BJ (cell line): ENCODE data around the gene MRPL30. TPM values are rescaled to one million over a fixed set of nuclear protein-coding genes. Genes with fewer than 3 reads are reported as not detected.
A peak's percentile ranks its signal among the peaks of the same experiment; 100 is the strongest.

Experiments used
- CTCF ChIA-PET: fragments of 350-600 bp; formaldehyde crosslinking; extraction: SDS; loops from one replicate; lab custom pipeline; 2021; ENCODE audit warnings: antibody characterized with exemption, inconsistent platforms; lab: Yijun Ruan, JAX
- POLR2A ChIA-PET: fragments of 300-600 bp; sonication (Branson Sonifier 250); formaldehyde crosslinking; extraction: SDS; loops from one replicate; lab custom pipeline; 2021; ENCODE audit warnings: antibody characterized with exemption; lab: Charles Lee
- DNase-seq: peaks from one replicate; pipeline ENCODE4 v3.0.0-alpha.2; 2011; ENCODE audit warnings: low read depth
- H3K27me3 ChIP-seq: 2 replicates; pipeline ENCODE4 v1.6.0; 2011; ENCODE audit warnings: low read length; ENCODE audit not compliant: control insufficient read depth, insufficient read depth
- H3K36me3 ChIP-seq: 2 replicates; pipeline ENCODE4 v1.5.1; 2011; ENCODE audit warnings: low read length; ENCODE audit not compliant: control insufficient read depth, insufficient read depth
- H3K4me3 ChIP-seq: 2 replicates; pipeline ENCODE4 v1.5.1; 2011; ENCODE audit warnings: low read depth, mild to moderate bottlenecking, control low read depth, low read length
- polyA plus RNA-seq: library from polyadenylated mRNA; depleted of rRNA; stranded (reverse); fragments of >200 nt; gene quantifications from 2 replicates; pipeline ENCODE4 v1.2.3, GENCODE V29; 2011
- TF ChIP-seq, protein P1 (sequence below): IDR thresholded peaks from 2 replicates; pipeline ENCODE4 v1.5.1; 2011; ENCODE audit warnings: low read depth, mild to moderate bottlenecking, control low read depth, inconsistent platforms, low read length, moderate library complexity; ENCODE audit not compliant: insufficient read depth

Gene MRPL30
- polyA plus RNA-seq, 1 experiment: 14.0 TPM

DNA sequence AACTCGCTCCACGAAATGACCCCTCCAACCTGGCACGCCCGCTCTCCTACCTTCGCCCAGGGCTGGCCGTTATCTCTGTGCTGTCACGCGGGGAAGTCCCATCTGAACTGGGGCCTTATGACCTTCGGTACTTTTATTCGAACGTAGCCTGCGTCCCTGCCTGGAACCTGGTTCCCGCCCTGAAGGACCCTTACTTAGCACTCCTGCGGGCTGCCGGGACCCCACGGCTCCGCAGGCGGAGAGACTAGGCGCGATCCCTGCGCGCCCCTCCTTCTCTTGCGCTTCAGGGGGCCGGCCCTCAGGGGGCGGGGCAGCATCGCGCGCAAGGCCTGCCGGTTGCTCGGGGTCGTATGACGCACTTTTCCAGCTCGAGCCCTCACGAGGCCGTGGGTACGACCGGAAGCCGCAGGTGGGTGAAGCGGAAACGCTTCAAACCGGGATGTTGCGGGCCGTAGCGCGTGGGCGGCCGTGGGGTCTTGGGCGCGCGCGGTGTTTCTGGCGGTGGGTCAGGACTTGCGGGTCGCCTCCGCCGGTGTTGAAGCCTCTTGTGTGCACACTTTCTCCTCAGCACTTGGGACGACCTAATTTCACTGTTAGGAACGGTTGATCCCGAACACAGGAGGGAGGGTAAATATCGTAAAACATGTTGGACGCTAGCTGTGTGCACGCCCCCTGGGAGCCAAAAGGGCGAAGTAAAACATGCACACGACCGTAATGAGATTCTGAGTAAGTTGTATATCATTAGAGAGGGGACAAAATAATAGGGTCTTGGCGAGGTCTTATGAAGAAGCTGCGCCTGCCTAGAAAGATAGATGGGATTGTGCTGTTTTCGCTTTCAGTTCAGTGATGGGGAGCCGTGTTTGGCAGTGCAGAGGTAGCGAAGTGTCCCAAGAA is 26.1 kb upstream of the MRPL30 start, which contains the start of the genes LIPT1 and TSGA10:
Gene LIPT1 (plus strand): TSS at position 325 of the 894 bp plus-strand sequence. CDS start 6,991 bp downstream, outside the sequence.
Gene TSGA10 (minus strand): TSS at position 300 of the 894 bp plus-strand sequence. CDS start 45,503 bp downstream, outside the sequence.
- Histone ChIP-seq H3K27me3 (no peaks in the 10 kb centered on the region), H3K36me3 (no peaks in the 10 kb centered on the region), H3K4me3 (peak within 1 kb of the TSS; percentile 90)
- POLR2A ChIA-PET: no interaction called here
- TF ChIP-seq, protein P1, sequence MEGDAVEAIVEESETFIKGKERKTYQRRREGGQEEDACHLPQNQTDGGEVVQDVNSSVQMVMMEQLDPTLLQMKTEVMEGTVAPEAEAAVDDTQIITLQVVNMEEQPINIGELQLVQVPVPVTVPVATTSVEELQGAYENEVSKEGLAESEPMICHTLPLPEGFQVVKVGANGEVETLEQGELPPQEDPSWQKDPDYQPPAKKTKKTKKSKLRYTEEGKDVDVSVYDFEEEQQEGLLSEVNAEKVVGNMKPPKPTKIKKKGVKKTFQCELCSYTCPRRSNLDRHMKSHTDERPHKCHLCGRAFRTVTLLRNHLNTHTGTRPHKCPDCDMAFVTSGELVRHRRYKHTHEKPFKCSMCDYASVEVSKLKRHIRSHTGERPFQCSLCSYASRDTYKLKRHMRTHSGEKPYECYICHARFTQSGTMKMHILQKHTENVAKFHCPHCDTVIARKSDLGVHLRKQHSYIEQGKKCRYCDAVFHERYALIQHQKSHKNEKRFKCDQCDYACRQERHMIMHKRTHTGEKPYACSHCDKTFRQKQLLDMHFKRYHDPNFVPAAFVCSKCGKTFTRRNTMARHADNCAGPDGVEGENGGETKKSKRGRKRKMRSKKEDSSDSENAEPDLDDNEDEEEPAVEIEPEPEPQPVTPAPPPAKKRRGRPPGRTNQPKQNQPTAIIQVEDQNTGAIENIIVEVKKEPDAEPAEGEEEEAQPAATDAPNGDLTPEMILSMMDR: peak; percentile 15; the same call in 1 of the 2 replicates
- DNase-seq: no peak
- CTCF ChIA-PET: interaction anchor here (1.3 to 2.2 kb wide), 3 partner anchors 14 to 182 kb away, joined by 4 to 7 read pairs (median 4); partner anchors contain the start of gene EIF5B

DNA sequence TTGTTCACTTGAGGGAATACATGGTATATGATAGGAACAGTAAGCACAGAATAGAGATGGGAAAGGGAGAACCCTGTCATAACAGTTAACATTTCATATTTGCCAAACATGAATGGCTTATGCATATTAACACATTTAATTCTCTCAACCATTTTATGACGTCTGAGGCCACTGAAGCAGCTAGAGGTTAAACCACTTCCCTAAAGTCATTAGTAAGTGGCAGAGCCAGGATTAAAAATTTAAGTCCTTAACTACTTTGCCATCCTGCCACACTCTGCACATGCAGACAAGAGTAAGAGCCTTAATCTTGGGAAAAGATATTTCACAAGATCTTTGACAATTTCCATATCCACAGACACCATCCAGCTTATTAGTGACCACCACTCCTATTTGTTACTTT is 24.1 kb upstream of the MRPL30 start:
- ChIA-PET POLR2A (no interaction called here), CTCF (interaction anchor here (1.4 kb wide), 1 partner anchor 23 kb away, joined by 3 read pairs; no protein-coding TSS in a partner anchor)
- DNase-seq: no peak
- Histone ChIP-seq H3K4me3 (no peak overlapping the region), H3K27me3 (no peaks in the 10 kb centered on the region), H3K36me3 (no peaks in the 10 kb centered on the region)
- TF ChIP-seq, protein P1: no peak

DNA sequence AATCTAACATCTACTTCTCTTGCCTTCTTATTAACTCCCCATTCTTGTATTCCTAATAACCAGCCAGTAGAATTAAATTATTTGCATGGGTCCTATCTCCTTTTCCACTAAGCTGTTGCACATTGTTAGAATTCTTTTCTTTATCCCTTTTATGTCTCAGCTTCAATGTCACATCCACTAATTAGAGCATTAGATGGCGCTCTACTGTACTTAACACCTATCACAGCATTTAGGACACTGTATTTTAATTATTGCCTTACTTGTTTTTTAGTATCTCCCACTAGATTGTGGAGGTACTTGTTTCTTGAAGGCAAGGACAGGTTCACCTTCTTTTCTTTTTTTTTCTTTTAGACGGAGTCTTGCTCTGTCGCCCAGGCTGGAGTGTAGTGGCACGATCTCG is 22.4 kb upstream of the MRPL30 start:
- POLR2A ChIA-PET: no interaction called here
- no peaks in the 10 kb centered on the region for H3K36me3 ChIP-seq
- CTCF ChIA-PET: interaction anchor here (0.8 kb wide), 1 partner anchor 18 kb away, joined by 3 read pairs; no protein-coding TSS in a partner anchor
- no peak for DNase-seq
- TF ChIP-seq, protein P1: no peak
- H3K4me3 ChIP-seq: no peak overlapping the region
- H3K27me3 ChIP-seq: no peaks in the 10 kb centered on the region

DNA sequence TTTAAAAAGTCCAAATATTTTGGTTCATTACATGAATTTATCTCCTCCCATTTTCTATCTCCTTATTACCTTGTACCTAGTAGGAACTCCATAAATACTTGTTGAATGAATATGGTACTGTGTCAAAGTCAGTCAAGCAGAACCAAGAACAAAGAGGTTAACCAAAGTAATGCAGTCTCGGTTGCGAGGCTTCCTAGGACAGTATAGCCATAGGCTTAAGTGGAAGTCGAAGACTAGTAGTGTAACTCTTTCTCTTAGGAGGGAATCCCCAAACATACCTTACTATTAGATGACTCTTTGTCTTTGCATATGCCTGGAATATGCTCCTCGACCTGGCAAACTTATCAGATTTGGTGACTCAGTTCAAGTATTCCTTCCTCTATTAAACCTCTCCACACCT is 21.4 kb upstream of the MRPL30 start:
- ChIA-PET POLR2A (no interaction called here), CTCF (interaction anchor here (0.8 kb wide), 1 partner anchor 19 kb away, joined by 3 read pairs; no protein-coding TSS in a partner anchor)
- TF ChIP-seq, protein P1: no peak
- no peak for DNase-seq
- Histone ChIP-seq H3K36me3 (no peaks in the 10 kb centered on the region), H3K27me3 (no peaks in the 10 kb centered on the region), H3K4me3 (no peak overlapping the region)

DNA sequence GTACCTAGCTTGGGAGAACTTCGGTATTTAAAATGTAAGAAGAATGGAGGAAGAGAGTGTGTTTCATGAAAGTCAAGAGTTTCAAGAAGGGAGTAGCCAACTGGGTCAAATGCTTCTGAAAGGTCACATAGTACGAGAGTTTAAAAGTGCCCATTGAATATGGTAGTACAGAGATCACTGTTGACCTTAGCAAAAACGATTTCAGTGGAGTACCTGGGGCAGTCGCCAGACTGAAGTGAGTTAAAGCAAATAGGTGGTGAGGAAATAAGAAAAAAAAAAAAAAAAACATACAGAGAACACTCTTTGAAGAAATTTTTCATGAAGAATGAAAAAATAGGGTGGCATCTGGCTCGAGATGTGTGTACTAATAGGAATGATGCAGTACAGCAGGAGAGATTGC is 14.8 kb upstream of the MRPL30 start:
- ChIA-PET POLR2A (no interaction called here), CTCF (no interaction called here)
- Histone ChIP-seq H3K36me3 (peaks cover 3% of the 10 kb centered on the region), H3K4me3 (no peak overlapping the region), H3K27me3 (no peaks in the 10 kb centered on the region)
- TF ChIP-seq, protein P1: no peak
- DNase-seq: no peak
